WTC11 (cell line): Measurements from ENCODE around the gene ZNF423. TPM values are rescaled to one million over a fixed set of nuclear protein-coding genes. Genes with fewer than 3 reads are reported as not detected.

Experiments
- ATAC-seq: fragments of 200-7000 bp; cut with Tn5 transposase; 2 replicates; pipeline ENCODE4 v1.10.0; 2021; ENCODE audit warnings: mild to moderate bottlenecking, moderate library complexity
- CTCF ChIA-PET: fragments of 300-600 bp; sonication (Branson Sonifier 250); formaldehyde crosslinking; loops from one replicate; lab custom pipeline; 2021; ENCODE audit warnings: antibody characterized with exemption; lab: Charles Lee
- POLR2A ChIA-PET: fragments of 350-600 bp; sonication (Branson Sonifier 250); formaldehyde crosslinking; loops from one replicate; lab custom pipeline; 2021; ENCODE audit warnings: antibody characterized with exemption; lab: Charles Lee
- DNase-seq: peaks from one replicate; pipeline ENCODE4 v3.0.0; 2021; ENCODE audit warnings: low spot score
- H3K27ac Mint-ChIP-seq: 2 replicates; pipeline ENCODE4 v1.8.0; 2021; ENCODE audit warnings: mixed read lengths
- H3K27me3 Mint-ChIP-seq: 2 replicates; pipeline ENCODE4 v1.8.0; 2021; ENCODE audit warnings: low read depth, mild to moderate bottlenecking, moderate library complexity, mixed read lengths
- H3K36me3 Mint-ChIP-seq: 2 replicates; pipeline ENCODE4 v1.8.0; 2021; ENCODE audit warnings: mixed read lengths
- H3K4me1 Mint-ChIP-seq: 2 replicates; pipeline ENCODE4 v1.8.0; 2022; ENCODE audit warnings: mixed read lengths
- H3K4me3 Mint-ChIP-seq: 2 replicates; pipeline ENCODE4 v1.8.0; 2021; ENCODE audit warnings: mild to moderate bottlenecking, moderate library complexity, mixed read lengths
- H3K9me3 Mint-ChIP-seq: 2 replicates; pipeline ENCODE4 v1.8.0; 2021; ENCODE audit warnings: mixed read lengths
- AFF4 ChIP-seq: sonication (generic); formaldehyde crosslinking; IDR thresholded peaks from 2 replicates; pipeline ENCODE4 v1.8.1; 2023; ENCODE audit warnings: mild to moderate bottlenecking, missing genetic modification reagents, borderline replicate concordance
- CDX4 ChIP-seq: fragments of 250-450 bp; sonication (Bioruptor Pico); IDR thresholded peaks from 2 replicates; pipeline ENCODE4 v1.9.0; 2021; ENCODE audit warnings: moderate library complexity, mild to moderate bottlenecking, inconsistent platforms, borderline replicate concordance
- CTCF ChIP-seq: fragments of 200-600 bp; IDR thresholded peaks from 2 replicates; pipeline ENCODE4 v1.8.0; 2022; ENCODE audit warnings: antibody characterized with exemption
- GRHL2 ChIP-seq: fragments of 250-450 bp; sonication (Bioruptor Pico); IDR thresholded peaks from 2 replicates; pipeline ENCODE4 v1.8.0; 2022; ENCODE audit warnings: mild to moderate bottlenecking, moderate library complexity; ENCODE audit not compliant: insufficient replicate concordance, severe bottlenecking
- JUN ChIP-seq: sonication (generic); formaldehyde crosslinking; IDR thresholded peaks from 2 replicates; pipeline ENCODE4 v1.8.0; 2023; ENCODE audit warnings: mild to moderate bottlenecking, missing genetic modification reagents
- MXD4 ChIP-seq: fragments of 250-450 bp; sonication (Bioruptor Pico); IDR thresholded peaks from 2 replicates; pipeline ENCODE4 v1.8.0; 2021; ENCODE audit warnings: mild to moderate bottlenecking, moderate library complexity, borderline replicate concordance
- RELA ChIP-seq: sonication (generic); formaldehyde crosslinking; IDR thresholded peaks from 2 replicates; pipeline ENCODE4 v1.8.1; 2022; ENCODE audit warnings: missing genetic modification reagents, mild to moderate bottlenecking, borderline replicate concordance
- SP1 ChIP-seq: sonication (generic); formaldehyde crosslinking; conservative IDR thresholded peaks from 2 replicates; pipeline ENCODE4 v1.8.1; 2022; ENCODE audit warnings: missing genetic modification reagents
- TEAD4 ChIP-seq: sonication (generic); formaldehyde crosslinking; IDR thresholded peaks from 2 replicates; pipeline ENCODE4 v1.8.0; 2022; ENCODE audit warnings: mild to moderate bottlenecking, missing genetic modification reagents
- USF2 ChIP-seq: sonication (generic); formaldehyde crosslinking; IDR thresholded peaks from 2 replicates; pipeline ENCODE4 v1.8.1; 2023; ENCODE audit warnings: mild to moderate bottlenecking, missing genetic modification reagents, moderate library complexity
- ZNF121 ChIP-seq: sonication (generic); formaldehyde crosslinking; IDR thresholded peaks from 2 replicates; pipeline ENCODE4 v1.8.0; 2023; ENCODE audit warnings: missing genetic modification reagents
- ZNF423 ChIP-seq: fragments of 250-450 bp; sonication (Bioruptor Pico); IDR thresholded peaks from 2 replicates; pipeline ENCODE4 v2.1.2; 2022; ENCODE audit warnings: mild to moderate bottlenecking, moderate library complexity
- total RNA-seq: library from RNA; stranded (reverse); gene quantifications from 3 replicates; pipeline ENCODE4 v1.2.3, GENCODE V29; 2021
- TF ChIP-seq, protein P1 (sequence below): sonication (generic); formaldehyde crosslinking; IDR thresholded peaks from 2 replicates; pipeline ENCODE4 v1.8.0; 2022; ENCODE audit warnings: mild to moderate bottlenecking, missing genetic modification reagents
- TF ChIP-seq, protein P2 (sequence below): sonication (generic); formaldehyde crosslinking; IDR thresholded peaks from 2 replicates; pipeline ENCODE4 v1.8.0; 2022; ENCODE audit warnings: mild to moderate bottlenecking, missing genetic modification reagents

Gene ZNF423
- total RNA-seq, 1 experiment from 2014 or later, result 38.8 TPM

DNA sequence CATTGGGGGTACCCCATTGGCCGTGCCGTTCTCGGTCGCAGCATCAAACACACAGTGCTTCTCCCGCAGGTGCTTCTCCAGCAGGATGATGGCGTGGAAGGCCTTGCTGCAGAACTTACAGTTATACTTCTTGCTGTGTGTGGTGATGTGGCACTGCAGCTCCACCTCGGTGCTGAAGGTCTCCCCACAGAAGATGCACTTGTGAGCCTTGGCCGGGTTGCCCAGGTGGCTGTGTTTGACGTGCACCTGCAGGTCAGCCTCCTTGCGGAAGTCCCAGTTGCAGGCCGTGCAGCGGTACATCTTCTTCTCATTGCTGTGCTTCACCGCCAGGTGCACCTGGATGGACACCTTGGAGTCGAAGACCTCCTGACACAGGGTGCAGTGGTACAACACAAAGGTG, 219.3 kb downstream of the ZNF423 start (continued):
- no peak for TF ChIP-seq AFF4
- no peak for TF ChIP-seq TEAD4 (CRISPR knock-in tag)

DNA sequence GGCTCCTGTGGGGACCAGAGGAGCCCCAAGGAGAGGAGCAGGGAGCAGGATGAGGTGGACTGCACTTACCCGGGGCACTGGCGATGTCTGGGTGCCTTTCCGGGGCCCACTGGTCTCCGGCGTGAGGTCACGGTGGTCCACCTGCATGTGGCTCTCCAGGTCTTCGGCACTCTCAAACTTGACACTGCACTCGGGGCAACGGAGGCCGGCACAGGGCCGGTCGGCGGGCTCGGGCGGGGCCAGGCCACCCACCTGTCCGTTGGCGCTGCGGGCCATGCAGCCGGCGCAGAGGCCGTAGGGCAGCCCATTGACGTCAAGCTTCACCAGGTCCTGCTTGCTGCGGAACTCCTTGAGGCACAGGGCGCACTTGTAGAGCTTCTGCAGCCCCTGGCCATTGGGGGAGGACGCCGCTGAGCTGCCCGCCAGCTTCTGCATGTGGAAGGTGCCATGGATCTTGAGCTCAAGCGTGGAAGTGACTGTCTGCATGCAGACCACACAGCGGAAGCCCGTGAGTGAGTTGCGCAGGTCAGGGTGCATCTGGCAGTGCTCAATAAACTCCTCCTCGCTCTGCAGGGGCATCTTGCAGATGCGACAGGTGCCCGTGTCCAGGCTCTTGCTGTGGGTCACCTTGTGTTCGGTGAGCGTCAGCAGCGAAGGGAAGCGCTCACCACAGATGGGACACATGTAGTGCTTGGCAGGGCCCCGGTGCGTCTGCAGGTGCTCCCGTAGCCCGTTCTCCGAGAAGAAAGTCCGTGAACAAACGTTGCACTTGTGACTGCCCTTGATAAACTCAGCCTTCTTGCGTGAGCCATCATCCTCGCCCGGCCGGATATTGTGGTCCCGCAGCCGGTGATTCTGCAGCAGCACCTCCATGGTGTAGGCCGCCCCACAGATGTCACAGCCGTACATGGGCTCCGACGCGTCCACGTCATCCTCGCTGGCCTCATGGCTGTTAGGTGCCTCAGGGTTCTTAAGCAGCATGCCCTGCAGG, 220.0 kb downstream of the ZNF423 start:
- Mint-ChIP-seq H3K4me3 (no peak overlapping the region), H3K9me3 (no peaks in the 10 kb centered on the region), H3K4me1 (peaks cover 25% of the 10 kb centered on the region), H3K27me3 (no peaks in the 10 kb centered on the region), H3K27ac (no peak overlapping the region), H3K36me3 (peaks cover 29% of the 10 kb centered on the region)
- ATAC-seq (no peak), DNase-seq (no peak)
- TF ChIP-seq GRHL2 (CRISPR knock-in tag) (no peak), ZNF423 (no peak), USF2 (CRISPR knock-in tag) (no peak), MXD4 (CRISPR knock-in tag) (no peak), RELA (CRISPR knock-in tag) (no peak), SP1 (CRISPR knock-in tag) (no peak), CDX4 (CRISPR knock-in tag) (no peak), JUN (CRISPR knock-in tag) (no peak), CTCF (no peak), ZNF121 (CRISPR knock-in tag) (no peak)
- TF ChIP-seq, protein P1, sequence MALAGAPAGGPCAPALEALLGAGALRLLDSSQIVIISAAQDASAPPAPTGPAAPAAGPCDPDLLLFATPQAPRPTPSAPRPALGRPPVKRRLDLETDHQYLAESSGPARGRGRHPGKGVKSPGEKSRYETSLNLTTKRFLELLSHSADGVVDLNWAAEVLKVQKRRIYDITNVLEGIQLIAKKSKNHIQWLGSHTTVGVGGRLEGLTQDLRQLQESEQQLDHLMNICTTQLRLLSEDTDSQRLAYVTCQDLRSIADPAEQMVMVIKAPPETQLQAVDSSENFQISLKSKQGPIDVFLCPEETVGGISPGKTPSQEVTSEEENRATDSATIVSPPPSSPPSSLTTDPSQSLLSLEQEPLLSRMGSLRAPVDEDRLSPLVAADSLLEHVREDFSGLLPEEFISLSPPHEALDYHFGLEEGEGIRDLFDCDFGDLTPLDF (CRISPR knock-in tag), result no peak
- TF ChIP-seq, protein P2, sequence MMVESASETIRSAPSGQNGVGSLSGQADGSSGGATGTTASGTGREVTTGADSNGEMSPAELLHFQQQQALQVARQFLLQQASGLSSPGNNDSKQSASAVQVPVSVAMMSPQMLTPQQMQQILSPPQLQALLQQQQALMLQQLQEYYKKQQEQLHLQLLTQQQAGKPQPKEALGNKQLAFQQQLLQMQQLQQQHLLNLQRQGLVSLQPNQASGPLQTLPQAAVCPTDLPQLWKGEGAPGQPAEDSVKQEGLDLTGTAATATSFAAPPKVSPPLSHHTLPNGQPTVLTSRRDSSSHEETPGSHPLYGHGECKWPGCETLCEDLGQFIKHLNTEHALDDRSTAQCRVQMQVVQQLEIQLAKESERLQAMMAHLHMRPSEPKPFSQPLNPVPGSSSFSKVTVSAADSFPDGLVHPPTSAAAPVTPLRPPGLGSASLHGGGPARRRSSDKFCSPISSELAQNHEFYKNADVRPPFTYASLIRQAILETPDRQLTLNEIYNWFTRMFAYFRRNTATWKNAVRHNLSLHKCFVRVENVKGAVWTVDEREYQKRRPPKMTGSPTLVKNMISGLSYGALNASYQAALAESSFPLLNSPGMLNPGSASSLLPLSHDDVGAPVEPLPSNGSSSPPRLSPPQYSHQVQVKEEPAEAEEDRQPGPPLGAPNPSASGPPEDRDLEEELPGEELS (CRISPR knock-in tag), result no peak
- ChIA-PET POLR2A (no interaction called here), CTCF (no interaction called here)
